HUES6 (cell line): Measurements from ENCODE around the gene PBX1.

Experiments
- H3K27ac ChIP-seq: 2 replicates; pipeline ENCODE4 v1.7.0; 2013; ENCODE audit warnings: low read depth, mild to moderate bottlenecking, low read length, inconsistent platforms
- H3K27me3 ChIP-seq: 2 replicates; pipeline ENCODE4 v1.6.1; 2013; ENCODE audit warnings: low read length; ENCODE audit not compliant: control insufficient read depth, insufficient read depth
- H3K36me3 ChIP-seq: 2 replicates; pipeline ENCODE4 v1.6.1; 2013; ENCODE audit warnings: low read length; ENCODE audit not compliant: control insufficient read depth, insufficient read depth
- H3K4me1 ChIP-seq: 2 replicates; pipeline ENCODE4 v1.6.1; 2013; ENCODE audit warnings: low read length; ENCODE audit not compliant: control insufficient read depth, insufficient read depth
- H3K4me3 ChIP-seq: 2 replicates; pipeline ENCODE4 v1.5.1; 2013; ENCODE audit warnings: low read depth, low read length
- H3K9ac ChIP-seq: one replicate; pipeline ENCODE4 v1.6.1; 2013; ENCODE audit warnings: mild to moderate bottlenecking, low read length
- H3K9me3 ChIP-seq: 2 replicates; pipeline ENCODE4 v1.6.1; 2013; ENCODE audit warnings: low read depth, low read length; ENCODE audit not compliant: control insufficient read depth, insufficient read depth

The PBX1 gene

DNA sequence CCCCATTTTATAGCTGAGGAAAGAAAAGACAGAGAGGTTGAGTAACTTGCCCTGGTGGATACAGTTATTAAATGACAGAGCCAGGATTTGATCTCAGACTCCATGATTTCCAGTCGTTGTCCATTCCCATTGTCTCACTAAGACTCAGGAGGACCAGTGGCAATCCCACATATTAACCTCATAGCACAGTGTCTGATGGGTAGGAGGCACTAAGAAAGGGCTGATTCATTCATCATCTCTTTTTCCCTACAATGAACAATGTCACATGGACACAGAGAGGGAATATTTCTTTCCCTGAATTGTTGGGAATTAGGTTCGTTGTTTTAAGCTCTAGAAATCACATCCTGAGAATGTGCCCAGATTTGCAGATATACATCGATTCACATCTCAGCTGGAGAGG lies 99.9 kb downstream of the PBX1 start:
- no peak overlapping the region for H3K27ac ChIP-seq

GRCh38 chr1:164659621-164660411 lies 100.8 kb downstream of the PBX1 start:
- no peak overlapping the region for H3K9ac ChIP-seq
- peaks cover 18% of the 10 kb centered on the region for H3K4me1 ChIP-seq
- no peak overlapping the region for H3K27ac ChIP-seq
- no peaks in the 10 kb centered on the region for H3K9me3 ChIP-seq
- no peaks in the 10 kb centered on the region for H3K27me3 ChIP-seq
- no peak overlapping the region for H3K4me3 ChIP-seq
- H3K36me3 ChIP-seq, result no peaks in the 10 kb centered on the region

More for the DNA sequence above, 99.9 kb downstream of the PBX1 start:
- Histone ChIP-seq H3K9me3 (no peaks in the 10 kb centered on the region), H3K9ac (no peak overlapping the region), H3K4me3 (no peak overlapping the region), H3K27me3 (no peaks in the 10 kb centered on the region), H3K36me3 (no peaks in the 10 kb centered on the region), H3K4me1 (peaks cover 18% of the 10 kb centered on the region)

DNA sequence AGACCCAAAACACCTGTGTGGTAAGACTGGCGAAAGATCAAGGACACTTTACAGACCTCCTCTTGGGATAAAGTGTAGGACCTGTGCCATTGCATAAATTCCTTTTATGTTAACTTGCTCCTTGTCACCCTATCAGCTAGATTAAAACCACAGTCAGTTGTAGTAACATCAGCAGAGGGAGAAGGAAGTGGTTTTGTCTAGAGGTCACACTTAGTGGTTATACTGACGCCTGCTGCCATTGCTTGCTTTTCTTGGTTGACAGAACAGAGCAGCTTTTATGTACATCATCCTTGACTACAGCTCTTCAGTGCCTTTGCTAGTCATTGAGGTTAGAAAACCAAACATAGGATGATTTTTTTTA lies 101.4 kb downstream of the PBX1 start:
- peaks cover 18% of the 10 kb centered on the region for H3K4me1 ChIP-seq
- H3K27ac ChIP-seq, result no peak overlapping the region
- H3K9me3 ChIP-seq, result no peaks in the 10 kb centered on the region
- no peak overlapping the region for H3K9ac ChIP-seq
- H3K36me3 ChIP-seq, result no peaks in the 10 kb centered on the region
- no peak overlapping the region for H3K4me3 ChIP-seq
- H3K27me3 ChIP-seq, result no peaks in the 10 kb centered on the region

DNA sequence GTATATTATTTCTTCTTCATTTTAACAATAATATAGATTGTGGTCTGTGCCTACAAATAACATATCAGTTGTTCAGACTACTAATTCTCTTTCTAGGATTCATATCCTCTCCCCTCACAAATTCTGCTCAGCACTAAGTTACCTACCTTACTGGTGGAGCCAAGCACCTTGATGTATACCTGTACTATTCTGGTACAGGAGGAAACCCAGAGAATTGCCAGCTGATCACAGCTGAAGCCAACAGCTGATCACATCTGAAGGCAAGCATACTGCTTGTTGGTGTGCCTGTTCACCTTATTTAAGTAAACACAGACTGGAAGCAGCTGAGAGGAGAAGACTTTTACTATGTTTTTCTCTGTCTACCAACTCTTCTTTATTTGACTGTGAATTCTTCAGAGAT lies 101.8 kb downstream of the PBX1 start:
- Histone ChIP-seq H3K4me3 (no peak overlapping the region), H3K27ac (no peak overlapping the region), H3K36me3 (no peaks in the 10 kb centered on the region), H3K9me3 (no peaks in the 10 kb centered on the region), H3K9ac (no peak overlapping the region), H3K4me1 (peaks cover 18% of the 10 kb centered on the region), H3K27me3 (no peaks in the 10 kb centered on the region)

DNA sequence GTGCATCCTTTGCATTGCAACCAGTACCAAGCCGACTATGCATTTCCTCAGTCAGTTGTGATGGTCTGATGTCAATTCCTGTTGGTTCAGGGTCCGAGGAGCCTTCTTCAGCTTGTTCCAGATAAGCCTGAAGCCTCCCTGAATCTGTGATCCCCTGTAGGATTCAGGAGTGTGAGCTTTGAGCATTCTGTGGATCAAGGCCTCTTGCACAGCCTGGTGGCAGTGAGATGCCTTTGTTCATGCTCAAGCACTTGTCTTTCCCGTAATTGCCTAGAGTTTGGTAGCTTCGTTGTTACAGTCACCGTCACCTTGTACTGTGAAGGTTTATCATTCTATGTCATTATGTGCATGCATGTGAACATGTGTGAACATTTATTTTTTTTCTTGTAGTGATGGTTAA lies 103.5 kb downstream of the PBX1 start:
- Histone ChIP-seq H3K27me3 (no peaks in the 10 kb centered on the region), H3K9ac (no peak overlapping the region), H3K36me3 (no peaks in the 10 kb centered on the region), H3K9me3 (no peaks in the 10 kb centered on the region), H3K27ac (no peak overlapping the region), H3K4me1 (peaks cover 18% of the 10 kb centered on the region), H3K4me3 (no peak overlapping the region)

DNA sequence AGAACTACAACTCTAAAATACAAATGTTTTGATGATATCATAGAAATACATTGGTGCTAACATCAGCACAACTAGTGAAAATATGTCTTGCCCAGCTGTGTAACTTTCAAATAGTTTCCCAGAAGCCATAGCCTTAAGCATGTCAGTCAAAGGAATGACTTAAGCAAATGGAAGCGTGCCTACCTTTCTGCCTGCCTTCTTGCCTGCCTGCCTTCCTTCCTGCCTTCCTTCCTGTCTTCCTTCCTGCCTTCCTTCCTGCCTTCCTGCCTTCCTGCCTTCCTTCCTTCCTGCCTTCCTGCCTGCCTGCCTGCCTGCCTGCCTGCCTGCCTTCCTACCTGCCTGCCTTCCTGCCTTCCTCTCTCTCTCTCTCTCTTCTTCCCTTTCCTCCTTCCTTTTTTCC lies 104.0 kb downstream of the PBX1 start:
- no peaks in the 10 kb centered on the region for H3K36me3 ChIP-seq
- H3K27ac ChIP-seq, result no peak overlapping the region
- H3K9ac ChIP-seq, result no peak overlapping the region
- no peaks in the 10 kb centered on the region for H3K9me3 ChIP-seq
- H3K4me3 ChIP-seq, result no peak overlapping the region
- peaks cover 21% of the 10 kb centered on the region for H3K4me1 ChIP-seq
- H3K27me3 ChIP-seq, result no peaks in the 10 kb centered on the region

GRCh38 chr1:164664127-164664526 lies 105.1 kb downstream of the PBX1 start:
- H3K27me3 ChIP-seq, result no peaks in the 10 kb centered on the region
- H3K9ac ChIP-seq, result no peak overlapping the region
- no peaks in the 10 kb centered on the region for H3K36me3 ChIP-seq
- no peak overlapping the region for H3K4me3 ChIP-seq
- no peaks in the 10 kb centered on the region for H3K9me3 ChIP-seq
- H3K27ac ChIP-seq, result no peak overlapping the region
- peaks cover 17% of the 10 kb centered on the region for H3K4me1 ChIP-seq

GRCh38 chr1:164667001-164667400 lies 108.0 kb downstream of the PBX1 start:
- no peaks in the 10 kb centered on the region for H3K9me3 ChIP-seq
- no peak overlapping the region for H3K27ac ChIP-seq
- H3K4me1 ChIP-seq, result peaks cover 29% of the 10 kb centered on the region
- H3K27me3 ChIP-seq, result no peaks in the 10 kb centered on the region
- no peak overlapping the region for H3K9ac ChIP-seq
- H3K4me3 ChIP-seq, result no peak overlapping the region
- H3K36me3 ChIP-seq, result no peaks in the 10 kb centered on the region

- Histone ChIP-seq H3K36me3 (no peaks in the 10 kb centered on the region), H3K4me3 (no peak overlapping the region), H3K4me1 (peaks cover 32% of the 10 kb centered on the region), H3K27me3 (no peaks in the 10 kb centered on the region), H3K9me3 (no peaks in the 10 kb centered on the region), H3K9ac (no peak overlapping the region), H3K27ac (no peak overlapping the region)
These were observed 108.6 kb downstream of the PBX1 start for GRCh38 chr1:164667600-164667999.

GRCh38 chr1:164668491-164669400 lies 109.8 kb downstream of the PBX1 start:
- Histone ChIP-seq H3K9me3 (no peaks in the 10 kb centered on the region), H3K4me1 (peaks cover 32% of the 10 kb centered on the region), H3K27ac (no peak overlapping the region), H3K27me3 (no peaks in the 10 kb centered on the region), H3K36me3 (no peaks in the 10 kb centered on the region), H3K9ac (no peak overlapping the region), H3K4me3 (no peak overlapping the region)

- no peaks in the 10 kb centered on the region for H3K36me3 ChIP-seq
- H3K4me1 ChIP-seq, result peaks cover 32% of the 10 kb centered on the region
- H3K9me3 ChIP-seq, result no peaks in the 10 kb centered on the region
- H3K9ac ChIP-seq, result no peak overlapping the region
- H3K27ac ChIP-seq, result no peak overlapping the region
- no peaks in the 10 kb centered on the region for H3K27me3 ChIP-seq
- H3K4me3 ChIP-seq, result no peak overlapping the region
These were observed 111.0 kb downstream of the PBX1 start for GRCh38 chr1:164670026-164670425.
